HL-60/S4 treated with phorbol 12-myristate 13-acetate at 8.2 ng/mL for 4 days and 3 days (cell line): ENCODE results near the gene FGGY.

Experiments used
- in situ Hi-C: fragments of 300-500 bp; cut with MboI; formaldehyde crosslinking; loops from 2 replicates; pipeline ENCODE4 v1.15.0; 2022; ENCODE audit warnings: low sequenced_read_pairs

The FGGY gene

DNA sequence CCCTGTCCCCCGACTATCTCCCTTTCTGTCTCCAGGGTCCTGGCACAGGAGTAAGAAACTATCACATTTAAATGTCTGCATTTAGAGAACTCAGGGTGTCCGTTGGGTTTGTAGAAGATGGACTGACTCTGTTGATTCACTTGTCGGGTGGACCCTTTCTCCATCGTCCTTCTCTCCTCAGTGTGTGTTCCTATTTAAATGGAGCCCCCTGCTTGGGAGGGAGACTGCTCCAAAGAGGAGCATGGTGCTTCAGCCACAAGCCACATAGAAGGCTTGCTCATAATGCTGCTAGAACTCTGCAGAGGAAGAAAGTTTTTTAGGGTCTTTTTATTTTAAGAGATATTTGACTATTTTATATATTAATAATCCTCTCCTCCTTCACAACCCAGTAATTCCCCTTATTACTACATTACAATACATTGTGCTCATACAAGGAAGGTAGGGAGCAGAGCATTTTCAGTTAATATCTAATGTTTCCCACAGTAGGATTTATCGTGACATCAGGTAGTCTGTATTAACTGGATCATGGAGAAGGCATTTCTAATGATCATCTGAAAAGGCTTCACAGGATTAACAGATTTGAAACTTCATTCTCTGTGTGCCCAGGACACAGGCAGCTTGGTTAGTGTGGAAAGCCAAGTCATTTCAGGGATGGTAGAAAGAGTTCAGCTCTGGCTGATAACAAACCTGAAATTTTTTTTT, 13.8 kb downstream of the FGGY start:
- in situ Hi-C loops, result no loop called here

DNA sequence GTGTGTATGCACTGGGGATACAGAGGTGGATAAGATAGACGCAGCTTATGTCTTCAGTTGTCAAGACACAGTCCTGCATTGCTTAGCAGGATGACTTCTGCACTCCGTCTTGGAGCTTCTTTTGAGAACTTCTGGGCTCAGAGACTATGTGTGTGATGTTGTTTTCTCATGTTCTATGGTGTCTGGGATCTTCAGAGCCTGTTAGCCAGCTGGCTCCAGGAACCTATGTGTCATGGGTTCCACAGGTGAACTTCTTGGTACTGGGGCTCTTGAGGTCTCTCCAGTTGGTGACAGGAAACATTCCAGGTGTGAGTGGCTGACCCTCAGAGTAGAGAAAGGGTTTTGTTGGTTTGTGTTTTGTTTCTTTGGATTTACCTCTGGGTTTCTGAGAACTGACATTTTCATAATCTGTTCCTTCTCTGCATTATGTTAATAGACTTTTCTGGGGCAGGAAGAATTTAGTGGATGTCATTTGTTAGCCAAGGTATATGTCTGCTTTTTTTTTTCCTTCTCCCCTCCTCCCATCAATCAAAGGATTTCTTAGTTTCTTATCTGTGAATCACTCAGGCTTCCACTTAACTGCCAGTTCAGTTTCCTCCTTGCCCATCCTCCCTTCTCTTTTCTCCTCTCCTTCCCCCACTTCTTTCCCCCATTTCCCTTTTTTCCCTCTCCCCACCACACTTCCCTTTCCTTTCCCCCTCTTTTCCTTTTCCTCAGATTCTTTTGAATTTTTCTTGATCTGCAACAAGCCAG, 18.1 kb downstream of the FGGY start:
- in situ Hi-C loops, result no loop called here

GRCh38 chr1:59315529-59316463, 18.9 kb downstream of the FGGY start:
- in situ Hi-C loops, result no loop called here

GRCh38 chr1:59316497-59317128, 19.7 kb downstream of the FGGY start:
- in situ Hi-C loops, result no loop called here

- in situ Hi-C loops, result no loop called here
Measured at GRCh38 chr1:59317343-59317742, 20.4 kb downstream of the FGGY start.

- in situ Hi-C loops, result no loop called here
Measured at GRCh38 chr1:59317780-59318179, 20.9 kb downstream of the FGGY start.

- in situ Hi-C loops, result no loop called here
Measured at GRCh38 chr1:59318271-59318860, 21.5 kb downstream of the FGGY start.

DNA sequence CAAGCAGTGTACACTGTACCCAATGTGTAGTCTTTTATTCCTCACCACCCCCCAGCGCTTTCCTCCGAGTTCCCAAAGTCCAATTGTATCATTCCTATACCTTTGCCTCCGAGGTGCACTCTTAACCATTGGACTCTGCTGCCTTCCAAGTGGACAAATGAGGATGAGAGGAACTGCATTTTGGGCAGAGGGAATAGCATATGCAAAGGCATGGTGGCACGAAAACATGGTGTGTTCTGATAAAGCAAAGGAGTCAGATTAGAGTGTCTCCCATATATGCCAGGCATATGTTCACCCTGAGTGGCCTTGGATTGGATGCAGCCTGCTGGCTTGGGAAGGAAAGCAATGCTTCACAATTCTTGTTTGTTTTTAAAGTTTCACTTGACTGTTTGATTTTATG, 25.5 kb downstream of the FGGY start:
- in situ Hi-C loops, result no loop called here

- in situ Hi-C loops, result no loop called here
Measured at GRCh38 chr1:59322814-59323213, 25.9 kb downstream of the FGGY start.

GRCh38 chr1:59323879-59324278, 27.0 kb downstream of the FGGY start:
- in situ Hi-C loops, result no loop called here

GRCh38 chr1:59328353-59328752, 31.5 kb downstream of the FGGY start:
- in situ Hi-C loops, result no loop called here

DNA sequence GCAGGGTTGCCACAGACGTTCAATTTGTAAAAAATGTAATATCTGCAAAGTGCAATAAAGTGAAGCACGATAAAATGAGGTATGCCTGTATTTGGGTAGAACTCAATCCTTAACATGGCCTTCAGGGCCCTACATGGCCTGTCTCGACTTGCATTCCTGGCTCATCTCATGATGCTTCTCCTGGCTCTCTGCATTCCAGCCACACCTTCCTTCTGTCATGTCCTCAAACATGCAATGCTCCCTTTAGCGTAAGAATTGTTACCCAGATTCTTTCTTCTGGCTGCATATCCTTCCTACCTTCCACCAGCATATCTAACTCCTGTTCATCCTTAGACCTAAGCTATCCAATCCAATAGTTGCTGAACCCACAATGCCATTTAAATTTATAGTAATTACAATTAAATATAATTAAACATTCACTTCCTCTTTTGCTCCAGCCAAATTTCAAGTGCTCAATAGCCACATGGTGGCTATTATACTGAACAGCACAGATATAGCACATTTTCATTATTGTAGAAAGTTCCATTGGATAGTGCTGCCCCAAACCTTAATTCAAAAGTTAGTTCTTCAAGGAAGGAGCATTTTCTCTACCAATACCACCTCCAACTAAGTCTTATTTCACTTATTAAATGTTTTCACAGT, 32.6 kb downstream of the FGGY start:
- in situ Hi-C loops, result no loop called here

DNA sequence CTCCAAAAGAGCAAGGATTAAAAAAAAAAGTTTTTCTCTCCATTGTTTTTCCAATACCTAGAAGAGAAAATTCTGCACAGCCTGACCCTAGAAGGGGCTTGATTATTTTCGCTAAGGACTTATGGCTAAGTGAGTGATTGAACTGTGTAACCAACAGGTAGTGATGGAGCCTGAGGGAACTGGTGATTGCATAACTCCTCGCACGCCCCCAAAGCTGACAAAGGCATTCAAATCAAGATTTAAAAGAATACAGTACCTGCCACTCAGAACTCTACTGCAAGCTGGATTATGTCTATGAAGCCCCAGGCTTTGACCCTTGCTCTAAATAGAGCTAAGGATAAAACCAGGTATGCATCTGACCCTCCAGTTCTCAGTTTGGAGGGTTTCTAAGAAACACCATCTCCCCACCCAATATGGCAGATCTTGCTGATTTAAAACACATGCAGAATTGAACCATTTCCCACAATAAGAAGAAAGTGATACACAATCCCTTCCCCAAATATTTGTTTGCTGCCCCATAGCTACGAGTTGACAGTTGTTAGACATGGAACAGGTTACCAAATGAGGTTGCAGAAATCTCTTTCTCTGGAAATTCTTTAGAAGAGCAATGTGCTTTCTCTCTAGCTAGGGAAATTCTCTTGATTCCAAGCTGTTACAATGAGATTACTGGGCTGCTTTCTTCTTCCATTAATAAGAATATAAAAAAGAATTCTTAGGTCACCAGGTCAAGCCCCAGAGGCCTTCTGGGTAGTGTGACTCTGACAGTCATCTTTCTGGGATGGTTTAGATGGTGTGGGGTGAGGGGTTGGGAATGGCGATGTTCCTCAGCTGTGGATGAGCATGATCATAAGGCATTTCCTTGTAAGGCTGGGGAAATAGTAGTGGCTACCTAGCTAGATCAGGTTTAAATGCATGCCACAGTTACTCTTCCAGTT, 35.1 kb downstream of the FGGY start:
- in situ Hi-C loops, result no loop called here

GRCh38 chr1:59332983-59333382, 36.1 kb downstream of the FGGY start:
- in situ Hi-C loops, result no loop called here

DNA sequence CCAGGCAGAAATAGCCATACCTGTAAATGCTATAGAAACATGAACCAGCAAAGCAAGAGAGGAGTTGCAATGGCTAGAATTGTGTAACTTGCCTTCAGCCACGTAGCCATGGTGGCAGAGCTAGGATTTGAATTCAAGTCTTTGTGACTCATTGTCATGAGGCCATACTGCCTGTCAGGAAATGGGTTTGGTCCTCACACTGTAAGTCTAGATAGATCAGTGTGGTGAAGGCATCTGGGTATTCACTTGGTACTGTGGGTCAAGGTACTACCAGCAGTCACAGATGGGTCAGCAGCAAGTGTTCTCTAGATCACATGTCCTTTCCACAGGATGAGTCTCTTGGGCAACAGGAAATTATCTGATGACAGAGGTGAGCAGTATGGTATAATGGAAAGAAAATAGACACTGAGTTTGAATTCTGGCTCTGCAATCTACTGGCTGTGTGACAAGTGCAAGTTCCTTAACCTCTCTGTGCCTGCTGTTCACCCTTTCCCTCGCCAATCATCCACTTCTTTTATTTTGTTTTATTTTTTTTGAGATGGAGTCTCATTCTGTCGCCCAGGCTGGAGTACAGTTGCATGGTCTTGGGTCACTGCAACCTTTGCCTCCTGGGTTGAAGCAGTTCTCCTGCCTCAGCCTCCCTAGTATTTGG, 36.9 kb downstream of the FGGY start:
- in situ Hi-C loops, result no loop called here

GRCh38 chr1:59340411-59341307, 43.8 kb downstream of the FGGY start:
- in situ Hi-C loops, result no loop called here

GRCh38 chr1:59342801-59343575, 46.1 kb downstream of the FGGY start:
- in situ Hi-C loops, result no loop called here
